BLaER1 (cell line): ENCODE measurements around the gene ELOVL3.
A peak's percentile ranks its signal among the peaks of the same experiment; 100 is the strongest.

Source experiments
- H3K27ac ChIP-seq: shearing (Covaris generic); formaldehyde crosslinking; 2 replicates; pipeline ENCODE4 v1.8.1; 2022
- H3K27me3 ChIP-seq: shearing (Covaris generic); formaldehyde crosslinking; 2 replicates; pipeline ENCODE4 v1.8.1; 2022
- H3K36me3 ChIP-seq: shearing (Covaris generic); formaldehyde crosslinking; 2 replicates; pipeline ENCODE4 v1.8.1; 2022
- H3K4me1 ChIP-seq: shearing (Covaris generic); formaldehyde crosslinking; 2 replicates; pipeline ENCODE4 v1.8.1; 2022
- H3K4me2 ChIP-seq: shearing (Covaris generic); formaldehyde crosslinking; 2 replicates; pipeline ENCODE4 v1.8.1; 2022
- H3K4me3 ChIP-seq: shearing (Covaris generic); formaldehyde crosslinking; 2 replicates; pipeline ENCODE4 v1.8.1; 2022
- H3K9ac ChIP-seq: shearing (Covaris generic); formaldehyde crosslinking; 2 replicates; pipeline ENCODE4 v1.8.1; 2022
- H3K9me3 ChIP-seq: shearing (Covaris generic); formaldehyde crosslinking; 2 replicates; pipeline ENCODE4 v1.8.1; 2022
- H4K20me1 ChIP-seq: shearing (Covaris generic); formaldehyde crosslinking; 2 replicates; pipeline ENCODE4 v1.8.1; 2022
- Cebpa-rat ChIP-seq: shearing (Covaris generic); IDR thresholded peaks from 2 replicates; pipeline ENCODE4 v1.8.1; 2022

Gene ELOVL3

GRCh38 chr10:102268375-102268888, 42.3 kb downstream of the ELOVL3 start:
- no peak overlapping the region for H3K27ac ChIP-seq
- no peak overlapping the region for H3K9ac ChIP-seq

GRCh38 chr10:102269017-102269416, 42.9 kb downstream of the ELOVL3 start:
- Histone ChIP-seq H3K4me2 (no peak overlapping the region), H3K27me3 (no peaks in the 10 kb centered on the region), H4K20me1 (peaks cover 92% of the 10 kb centered on the region), H3K4me3 (no peak overlapping the region), H3K36me3 (peaks cover 49% of the 10 kb centered on the region), H3K9me3 (no peaks in the 10 kb centered on the region), H3K4me1 (no peaks in the 10 kb centered on the region), H3K9ac (no peak overlapping the region), H3K27ac (no peak overlapping the region)
- TF ChIP-seq Cebpa-rat = no peak

More at GRCh38 chr10:102268375-102268888, 42.3 kb downstream of the ELOVL3 start:
- no peak overlapping the region for H3K4me2 ChIP-seq
- no peaks in the 10 kb centered on the region for H3K9me3 ChIP-seq
- no peak for TF ChIP-seq Cebpa-rat
- no peaks in the 10 kb centered on the region for H3K27me3 ChIP-seq
- peaks cover 92% of the 10 kb centered on the region for H4K20me1 ChIP-seq
- no peak overlapping the region for H3K4me3 ChIP-seq
- H3K36me3 ChIP-seq = peaks cover 55% of the 10 kb centered on the region
- H3K4me1 ChIP-seq = no peaks in the 10 kb centered on the region

GRCh38 chr10:102274062-102274461, 48.0 kb downstream of the ELOVL3 start:
- TF ChIP-seq Cebpa-rat = no peak
- no peak overlapping the region for H3K4me2 ChIP-seq
- no peaks in the 10 kb centered on the region for H3K27me3 ChIP-seq
- H3K9me3 ChIP-seq = no peaks in the 10 kb centered on the region
- H4K20me1 ChIP-seq = peaks cover 91% of the 10 kb centered on the region
- H3K4me3 ChIP-seq = no peak overlapping the region
- peaks cover under 1% of the 10 kb centered on the region for H3K4me1 ChIP-seq
- H3K36me3 ChIP-seq = peaks cover 30% of the 10 kb centered on the region
- no peak overlapping the region for H3K9ac ChIP-seq
- H3K27ac ChIP-seq = no peak overlapping the region

GRCh38 chr10:102275343-102275742, 49.2 kb downstream of the ELOVL3 start:
- TF ChIP-seq Cebpa-rat = no peak
- H3K4me1 ChIP-seq = peaks cover 13% of the 10 kb centered on the region
- no peaks in the 10 kb centered on the region for H3K27me3 ChIP-seq
- H3K4me3 ChIP-seq = no peak overlapping the region
- no peaks in the 10 kb centered on the region for H3K9me3 ChIP-seq
- no peak overlapping the region for H3K27ac ChIP-seq
- peaks cover 23% of the 10 kb centered on the region for H3K36me3 ChIP-seq
- H3K9ac ChIP-seq = no peak overlapping the region
- H3K4me2 ChIP-seq = no peak overlapping the region
- H4K20me1 ChIP-seq = peaks cover 95% of the 10 kb centered on the region

- TF ChIP-seq Cebpa-rat = no peak
- Histone ChIP-seq H3K4me3 (no peak overlapping the region), H3K4me2 (0 out of 2 replicates have a peak overlapping the region, but pooled peaks have one; percentile 72), H4K20me1 (peaks cover 95% of the 10 kb centered on the region), H3K27ac (no peak overlapping the region), H3K36me3 (peaks cover 20% of the 10 kb centered on the region), H3K9ac (no peak overlapping the region), H3K27me3 (no peaks in the 10 kb centered on the region), H3K4me1 (peaks cover 23% of the 10 kb centered on the region), H3K9me3 (no peaks in the 10 kb centered on the region)
Measured at GRCh38 chr10:102279104-102279503, 53.0 kb downstream of the ELOVL3 start.
